GM12865 (cell line): ENCODE measurements around the gene SPTLC2.
"Not testable (repeated sequence)": the region's sequence is repeated elsewhere in the genome, so short reads cannot be mapped to it uniquely, and the experiment has no call there.

ENCODE experiments used
- DNase-seq: peaks from one replicate; pipeline ENCODE4 v3.0.0; 2010; ENCODE audit warnings: low read depth
- H3K4me3 ChIP-seq: 2 replicates; pipeline ENCODE4 v1.5.1; 2011; ENCODE audit warnings: mild to moderate bottlenecking, low read depth, low read length, control low read depth
- TF ChIP-seq, protein P1 (sequence below): IDR thresholded peaks from 2 replicates; pipeline ENCODE4 v1.5.1; 2011; ENCODE audit warnings: low read length, control low read depth, low read depth, inconsistent platforms; ENCODE audit not compliant: insufficient read depth; ENCODE audit errors: missing control alignments

SPTLC2 gene

DNA sequence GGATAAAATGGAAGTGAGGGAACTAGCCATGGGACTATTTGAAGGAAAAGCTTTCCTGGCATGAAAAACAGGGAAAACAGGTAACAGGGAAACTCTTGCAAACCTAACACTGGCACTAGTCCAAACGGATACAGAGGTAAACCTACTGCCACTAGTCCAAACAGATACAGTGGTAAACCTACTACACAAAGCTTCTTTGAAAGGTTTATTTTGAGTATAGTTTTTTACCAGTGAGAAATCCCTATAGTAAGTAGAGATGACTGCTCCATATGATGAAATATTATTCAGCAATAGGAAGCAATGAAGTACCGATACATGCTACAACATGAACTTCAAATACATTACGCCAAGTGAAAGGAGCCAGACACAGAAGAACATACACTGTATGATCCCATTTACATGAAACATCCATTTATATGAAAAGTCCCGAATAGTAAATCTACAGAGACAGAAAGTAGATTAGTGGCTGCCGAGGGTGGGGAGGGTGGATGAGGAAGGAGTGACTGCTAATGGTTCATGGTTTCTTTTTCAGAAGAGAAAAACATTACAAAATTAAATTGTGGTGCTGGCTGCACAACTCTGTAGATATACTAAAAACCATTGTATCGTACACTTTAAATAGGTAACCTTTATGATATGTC is 25.5 kb downstream of the SPTLC2 start:
- DNase-seq: peak; percentile 30
- no peak overlapping the region; the same call in 1 of the 2 replicates for H3K4me3 ChIP-seq
- TF ChIP-seq, protein P1, sequence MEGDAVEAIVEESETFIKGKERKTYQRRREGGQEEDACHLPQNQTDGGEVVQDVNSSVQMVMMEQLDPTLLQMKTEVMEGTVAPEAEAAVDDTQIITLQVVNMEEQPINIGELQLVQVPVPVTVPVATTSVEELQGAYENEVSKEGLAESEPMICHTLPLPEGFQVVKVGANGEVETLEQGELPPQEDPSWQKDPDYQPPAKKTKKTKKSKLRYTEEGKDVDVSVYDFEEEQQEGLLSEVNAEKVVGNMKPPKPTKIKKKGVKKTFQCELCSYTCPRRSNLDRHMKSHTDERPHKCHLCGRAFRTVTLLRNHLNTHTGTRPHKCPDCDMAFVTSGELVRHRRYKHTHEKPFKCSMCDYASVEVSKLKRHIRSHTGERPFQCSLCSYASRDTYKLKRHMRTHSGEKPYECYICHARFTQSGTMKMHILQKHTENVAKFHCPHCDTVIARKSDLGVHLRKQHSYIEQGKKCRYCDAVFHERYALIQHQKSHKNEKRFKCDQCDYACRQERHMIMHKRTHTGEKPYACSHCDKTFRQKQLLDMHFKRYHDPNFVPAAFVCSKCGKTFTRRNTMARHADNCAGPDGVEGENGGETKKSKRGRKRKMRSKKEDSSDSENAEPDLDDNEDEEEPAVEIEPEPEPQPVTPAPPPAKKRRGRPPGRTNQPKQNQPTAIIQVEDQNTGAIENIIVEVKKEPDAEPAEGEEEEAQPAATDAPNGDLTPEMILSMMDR: no peak

DNA sequence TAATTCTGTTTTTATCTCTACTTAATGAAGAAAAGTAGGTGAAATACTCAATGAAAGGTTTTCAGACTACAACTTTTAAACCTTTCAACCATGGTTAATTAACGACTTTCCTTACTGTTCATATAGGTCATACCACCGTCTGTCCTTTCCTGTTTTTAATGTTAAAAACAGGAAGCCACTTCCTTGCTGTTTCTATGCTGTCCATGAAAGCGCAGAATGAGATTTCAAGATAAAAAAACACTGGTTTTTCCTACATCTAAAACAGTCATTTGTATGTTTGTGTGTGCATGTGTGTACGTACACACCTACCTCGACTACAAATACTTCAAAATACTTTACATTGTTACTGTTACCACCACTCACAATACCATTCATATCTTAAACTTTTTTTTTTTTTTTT is 27.3 kb downstream of the SPTLC2 start:
- TF ChIP-seq, protein P1: no peak
- peak; percentile 11 for DNase-seq
- H3K4me3 ChIP-seq: no peak overlapping the region

DNA sequence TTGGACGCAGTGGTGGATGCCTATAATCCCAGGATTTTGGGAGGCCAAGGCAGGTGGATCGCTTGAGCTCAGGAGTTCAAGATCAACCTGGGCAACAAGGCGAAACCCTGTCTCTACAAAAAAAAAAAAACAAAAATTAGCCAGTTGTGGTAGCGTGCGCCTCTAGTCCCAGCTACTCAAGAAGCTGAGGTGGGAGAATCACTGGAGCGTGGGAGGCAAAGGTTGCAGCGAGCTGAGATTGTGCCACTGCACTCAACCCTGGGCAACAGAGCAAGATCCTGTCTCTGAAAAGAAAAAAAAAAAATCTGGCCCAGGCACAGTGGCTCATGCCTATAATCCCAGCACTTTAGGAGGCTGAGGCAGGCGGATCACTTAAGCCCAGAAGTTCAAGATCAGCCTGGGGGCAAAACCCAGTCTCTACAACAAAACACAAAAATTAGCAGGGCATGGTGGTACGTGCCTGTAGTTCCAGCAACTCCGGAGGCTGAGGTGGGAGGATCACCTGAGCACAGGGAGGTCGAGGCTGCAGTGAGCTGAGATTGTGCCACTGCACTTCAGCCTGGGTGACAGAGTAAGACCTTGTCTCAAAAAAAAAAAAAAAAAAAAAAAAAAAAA is 27.9 kb downstream of the SPTLC2 start:
- H3K4me3 ChIP-seq: not testable (repeated sequence)
- peak; percentile 71 for DNase-seq

DNA sequence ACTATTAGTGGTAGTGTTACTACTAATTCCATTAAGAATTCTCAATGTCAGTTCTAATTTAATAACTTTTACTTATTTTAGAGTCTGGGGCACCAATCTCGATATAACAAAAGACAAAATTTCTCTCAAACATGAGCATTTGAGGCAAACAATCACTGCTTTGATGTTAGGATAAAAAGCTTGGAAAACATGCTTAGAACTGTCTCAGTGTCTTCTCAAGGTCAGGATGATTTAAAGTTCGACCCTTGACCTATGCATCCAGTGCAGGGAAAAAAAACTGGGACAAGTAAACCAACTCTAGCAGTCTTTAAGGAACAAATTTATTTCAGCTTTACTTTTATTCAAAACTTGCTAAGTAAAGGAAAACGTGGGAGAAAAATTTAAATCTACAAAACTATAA is 31.1 kb downstream of the SPTLC2 start:
- no peak overlapping the region for H3K4me3 ChIP-seq
- TF ChIP-seq, protein P1: no peak
- DNase-seq: no peak

DNA sequence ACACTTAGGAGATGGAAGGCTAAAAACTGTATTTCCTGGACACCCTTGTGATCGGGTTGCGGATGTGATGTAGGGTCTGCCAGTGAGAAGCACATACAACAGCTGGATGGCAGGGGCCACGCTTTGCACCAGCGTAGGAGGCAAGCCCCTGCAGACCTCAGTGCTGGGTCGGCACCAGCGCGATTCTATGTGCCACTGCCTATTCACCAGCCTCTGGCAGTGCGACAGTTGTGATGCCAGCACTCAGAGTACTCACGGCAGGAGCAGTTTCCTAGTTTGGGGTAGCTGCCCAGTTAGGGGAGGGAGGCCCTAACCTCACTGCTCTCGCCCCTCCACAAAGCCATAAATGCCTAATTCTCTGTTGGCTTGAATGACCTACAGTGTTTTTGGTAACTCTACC is 31.6 kb downstream of the SPTLC2 start:
- TF ChIP-seq, protein P1: no peak
- DNase-seq: no peak
- H3K4me3 ChIP-seq: no peak overlapping the region

DNA sequence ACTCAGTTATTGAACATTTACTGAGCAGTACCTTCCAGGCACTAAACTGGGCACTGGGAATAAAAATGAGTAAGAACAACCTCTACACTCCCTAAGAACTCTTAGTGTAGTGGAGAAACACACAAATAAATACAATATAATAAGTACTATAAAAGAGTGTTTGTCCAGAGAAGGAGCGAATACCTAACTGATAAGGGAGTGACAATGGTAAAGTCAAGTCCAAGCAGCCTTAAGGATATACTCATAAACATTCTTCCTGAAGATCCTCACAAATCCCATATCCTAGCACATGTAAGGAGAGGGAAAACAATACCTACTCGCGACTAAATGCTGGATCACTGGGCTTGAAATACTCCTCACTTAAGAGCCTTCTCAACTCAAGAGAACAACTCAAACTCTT is 32.8 kb downstream of the SPTLC2 start:
- no peak for DNase-seq
- TF ChIP-seq, protein P1: no peak
- no peak overlapping the region for H3K4me3 ChIP-seq

DNA sequence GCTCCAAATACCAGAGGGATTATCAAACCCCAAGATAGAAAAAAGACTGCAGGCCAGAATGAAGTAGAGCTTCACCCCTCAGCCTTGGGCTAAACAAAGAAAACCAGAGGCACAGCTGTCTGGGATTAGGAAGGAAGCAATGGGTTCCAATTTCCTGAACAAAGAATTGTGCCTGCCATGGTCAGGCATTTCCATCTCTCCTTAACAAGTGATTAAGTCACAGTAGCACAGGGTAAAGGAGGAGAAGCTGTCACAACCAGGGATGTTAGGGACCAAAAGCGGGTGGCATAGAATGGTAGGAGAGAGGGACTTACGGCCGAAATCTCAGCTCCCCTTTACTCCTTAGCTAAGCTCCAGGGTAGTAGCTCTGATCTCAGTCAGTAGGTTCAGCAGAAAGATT is 33.9 kb downstream of the SPTLC2 start:
- no peak overlapping the region for H3K4me3 ChIP-seq
- DNase-seq: no peak
- TF ChIP-seq, protein P1: no peak
